SU-DHL-6 (cell line): ENCODE data around the gene EVI5.

Experiments
- H2AFZ ChIP-seq: fragments of 200-600 bp; sonication (generic); 2 replicates; pipeline ENCODE4 v1.6.1; 2014; ENCODE audit warnings: low read depth, mild to moderate bottlenecking, moderate library complexity, mixed read lengths, antibody characterized with exemption, low read length; ENCODE audit not compliant: severe bottlenecking
- H3F3A ChIP-seq: fragments of 200-600 bp; shearing (Covaris generic); 2 replicates; pipeline ENCODE4 v1.6.0; 2016; ENCODE audit warnings: antibody characterized with exemption, mild to moderate bottlenecking; ENCODE audit not compliant: insufficient read depth
- H3K27ac ChIP-seq: fragments of 200-600 bp; sonication (generic); 2 replicates; pipeline ENCODE4 v1.5.1; 2016; ENCODE audit warnings: low read depth, mild to moderate bottlenecking, low read length, moderate library complexity, mixed read lengths
- H3K27me3 ChIP-seq: fragments of 200-600 bp; sonication (generic), shearing (Covaris generic); 2 replicates; pipeline ENCODE4 v1.6.0; 2014; ENCODE audit warnings: mild to moderate bottlenecking, low read length
- H3K36me3 ChIP-seq: fragments of 200-600 bp; sonication (generic); 2 replicates; pipeline ENCODE4 v1.6.1; 2014; ENCODE audit warnings: mild to moderate bottlenecking, low read length, mixed read lengths
- H3K4me2 ChIP-seq: fragments of 300-600, 200-600 bp; shearing (Covaris generic), sonication (generic); 2 replicates; pipeline ENCODE4 v1.6.0; 2014; ENCODE audit warnings: low read length, low read depth, mild to moderate bottlenecking; ENCODE audit not compliant: poor library complexity, severe bottlenecking
- H3K4me3 ChIP-seq: fragments of 200-600 bp; sonication (generic); 2 replicates; pipeline ENCODE4 v1.5.1; 2014; ENCODE audit warnings: antibody characterized with exemption, low read length, mild to moderate bottlenecking, mixed read lengths; ENCODE audit not compliant: insufficient read depth, poor library complexity, severe bottlenecking
- H3K79me2 ChIP-seq: fragments of 200-600 bp; sonication (generic); 2 replicates; pipeline ENCODE4 v1.6.1; 2014; ENCODE audit warnings: mild to moderate bottlenecking, low read length, moderate library complexity; ENCODE audit not compliant: insufficient read depth
- H3K9ac ChIP-seq: fragments of 200-600 bp; sonication (generic); 2 replicates; pipeline ENCODE4 v1.7.0; 2014; ENCODE audit warnings: mild to moderate bottlenecking, low read length
- H3K9me2 ChIP-seq: fragments of 200-600 bp; sonication (generic); replicated peaks from 2 replicates; pipeline ENCODE4 v1.6.1; 2014; ENCODE audit warnings: low read length; ENCODE audit not compliant: insufficient read depth
- H3K9me3 ChIP-seq: fragments of 200-600 bp; sonication (generic); 2 replicates; pipeline ENCODE4 v1.6.1; 2014; ENCODE audit warnings: low read length, mixed read lengths; ENCODE audit not compliant: insufficient read depth
- H4K20me1 ChIP-seq: fragments of 200-600 bp; sonication (generic); 2 replicates; pipeline ENCODE4 v1.6.1; 2014; ENCODE audit warnings: low read depth, mild to moderate bottlenecking, antibody characterized with exemption, low read length, moderate library complexity, mixed read lengths
- EZH2phosphoT487 ChIP-seq: fragments of 200-600 bp; sonication (generic), shearing (Covaris generic); conservative IDR thresholded peaks from 2 replicates; pipeline ENCODE4 v1.6.1; 2018; ENCODE audit warnings: mild to moderate bottlenecking, antibody characterized with exemption, low read length, moderate library complexity, mixed read lengths
- TF ChIP-seq, protein P1 (sequence below): fragments of 200-600 bp; sonication (generic); IDR thresholded peaks from one replicate; pipeline ENCODE4 v1.5.1; 2017; ENCODE audit warnings: antibody characterized with exemption, mild to moderate bottlenecking, low read length, moderate library complexity; ENCODE audit not compliant: insufficient read depth, poor library complexity, severe bottlenecking

Gene EVI5

DNA sequence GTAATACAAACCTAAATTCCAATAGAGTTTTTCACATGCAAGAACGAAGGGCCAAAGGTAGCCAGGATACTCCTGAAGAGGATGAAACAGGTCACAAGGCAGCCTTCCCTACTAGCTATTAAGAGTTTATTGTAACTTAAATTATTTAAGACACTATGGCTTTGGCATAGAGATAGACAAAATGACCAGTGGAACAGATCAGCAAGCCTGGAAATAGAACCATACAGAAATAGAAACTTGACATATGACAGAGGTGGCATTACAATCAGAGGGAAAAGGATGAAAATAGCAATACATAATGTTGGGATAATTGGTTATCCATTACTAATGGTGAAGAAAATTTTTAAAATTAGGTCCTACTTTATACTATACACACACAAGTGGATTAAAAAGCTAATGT is 314.7 kb downstream of the EVI5 start:
- Histone ChIP-seq H3K9me2 (no peaks in the 10 kb centered on the region), H3K9me3 (no peaks in the 10 kb centered on the region), H3K27ac (no peak overlapping the region), H3K9ac (no peak overlapping the region), H3K4me2 (no peak overlapping the region), H3K27me3 (no peaks in the 10 kb centered on the region), H2AFZ (no peak overlapping the region), H3K4me3 (no peak overlapping the region), H3K36me3 (no peaks in the 10 kb centered on the region; the same call in 1 of the 2 replicates), H4K20me1 (no peaks in the 10 kb centered on the region), H3K79me2 (no peaks in the 10 kb centered on the region), H3F3A (peaks cover 4% of the 10 kb centered on the region; the same call in 1 of the 2 replicates)
- TF ChIP-seq, protein P1, sequence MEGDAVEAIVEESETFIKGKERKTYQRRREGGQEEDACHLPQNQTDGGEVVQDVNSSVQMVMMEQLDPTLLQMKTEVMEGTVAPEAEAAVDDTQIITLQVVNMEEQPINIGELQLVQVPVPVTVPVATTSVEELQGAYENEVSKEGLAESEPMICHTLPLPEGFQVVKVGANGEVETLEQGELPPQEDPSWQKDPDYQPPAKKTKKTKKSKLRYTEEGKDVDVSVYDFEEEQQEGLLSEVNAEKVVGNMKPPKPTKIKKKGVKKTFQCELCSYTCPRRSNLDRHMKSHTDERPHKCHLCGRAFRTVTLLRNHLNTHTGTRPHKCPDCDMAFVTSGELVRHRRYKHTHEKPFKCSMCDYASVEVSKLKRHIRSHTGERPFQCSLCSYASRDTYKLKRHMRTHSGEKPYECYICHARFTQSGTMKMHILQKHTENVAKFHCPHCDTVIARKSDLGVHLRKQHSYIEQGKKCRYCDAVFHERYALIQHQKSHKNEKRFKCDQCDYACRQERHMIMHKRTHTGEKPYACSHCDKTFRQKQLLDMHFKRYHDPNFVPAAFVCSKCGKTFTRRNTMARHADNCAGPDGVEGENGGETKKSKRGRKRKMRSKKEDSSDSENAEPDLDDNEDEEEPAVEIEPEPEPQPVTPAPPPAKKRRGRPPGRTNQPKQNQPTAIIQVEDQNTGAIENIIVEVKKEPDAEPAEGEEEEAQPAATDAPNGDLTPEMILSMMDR, result no peak
- TF ChIP-seq EZH2phosphoT487, result no peak

DNA sequence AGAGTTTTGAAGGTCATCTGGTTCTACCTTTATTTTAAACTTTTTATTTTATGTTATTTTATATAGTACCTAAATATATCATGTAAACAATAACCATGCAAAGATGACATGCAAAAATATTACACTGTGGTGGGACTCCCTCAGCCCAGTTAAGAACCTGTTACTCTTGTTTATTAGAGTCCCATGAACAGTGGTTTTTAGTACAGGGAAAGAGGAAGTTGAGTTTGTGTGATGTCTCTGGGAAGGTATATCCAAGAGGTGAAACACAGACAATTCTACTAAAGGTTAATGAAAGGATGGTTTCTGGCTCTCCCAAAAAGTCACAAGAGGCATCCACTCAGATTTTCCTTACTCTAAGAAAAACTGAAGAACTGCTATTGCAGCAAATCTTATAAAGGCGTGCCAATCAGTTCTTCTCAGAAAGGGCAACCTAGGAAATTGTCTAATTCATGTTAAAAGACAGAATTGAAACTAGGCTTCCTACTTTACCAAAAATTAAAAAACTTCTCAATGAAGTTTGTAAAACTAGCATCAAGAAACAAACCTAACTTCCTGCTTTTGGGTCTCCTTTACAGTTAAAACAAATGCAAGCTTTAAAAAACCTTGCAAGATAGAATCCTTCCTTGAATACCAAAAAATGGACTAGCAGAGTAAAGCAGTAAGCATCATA is 318.1 kb downstream of the EVI5 start:
- Histone ChIP-seq H3K4me3 (no peak overlapping the region), H3K9me2 (no peaks in the 10 kb centered on the region), H3F3A (peaks cover 4% of the 10 kb centered on the region; the same call in 1 of the 2 replicates), H3K79me2 (no peaks in the 10 kb centered on the region), H4K20me1 (no peaks in the 10 kb centered on the region), H3K27me3 (no peaks in the 10 kb centered on the region), H3K9me3 (no peaks in the 10 kb centered on the region), H3K4me2 (no peak overlapping the region), H3K9ac (no peak overlapping the region), H3K36me3 (no peaks in the 10 kb centered on the region), H2AFZ (no peak overlapping the region), H3K27ac (no peak overlapping the region)
- no peak for TF ChIP-seq EZH2phosphoT487
- TF ChIP-seq, protein P1, result no peak

DNA sequence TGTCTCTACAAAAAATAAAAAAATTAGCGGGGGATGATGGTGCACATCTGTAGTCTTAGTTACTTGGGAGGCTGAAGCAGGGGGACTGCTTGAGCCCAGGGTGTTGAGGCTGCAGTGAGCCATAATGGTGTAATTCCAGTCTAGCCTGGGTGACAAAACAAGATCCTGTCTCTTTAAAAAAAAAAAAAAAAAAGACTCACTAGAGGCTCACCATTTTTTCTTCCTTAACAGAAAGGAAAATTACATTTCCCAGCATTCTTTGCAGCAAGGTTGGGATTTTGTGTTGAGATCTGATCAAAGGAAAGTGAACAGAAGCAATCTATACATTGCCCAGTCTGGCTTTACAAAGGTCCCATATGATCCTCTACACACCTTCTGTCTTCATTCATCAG is 319.7 kb downstream of the EVI5 start:
- H4K20me1 ChIP-seq, result no peaks in the 10 kb centered on the region
- H2AFZ ChIP-seq, result no peak overlapping the region
- H3K9ac ChIP-seq, result no peak overlapping the region
- H3K4me2 ChIP-seq, result no peak overlapping the region
- no peaks in the 10 kb centered on the region for H3K27me3 ChIP-seq
- H3K36me3 ChIP-seq, result no peaks in the 10 kb centered on the region
- no peak overlapping the region for H3K27ac ChIP-seq
- H3K9me3 ChIP-seq, result no peaks in the 10 kb centered on the region
- no peaks in the 10 kb centered on the region for H3K79me2 ChIP-seq
- H3F3A ChIP-seq, result peaks cover 4% of the 10 kb centered on the region; the same call in 1 of the 2 replicates
- H3K9me2 ChIP-seq, result no peaks in the 10 kb centered on the region
- H3K4me3 ChIP-seq, result no peak overlapping the region
- TF ChIP-seq EZH2phosphoT487, result no peak
- TF ChIP-seq, protein P1, result no peak
